ENCODE measurements around the gene RPF1. TPM values are rescaled to one million over a fixed set of nuclear protein-coding genes. Genes with fewer than 3 reads are reported as not detected.

The RPF1 gene
- total RNA-seq, 1 experiment from 2014 or later = 36.1 TPM

GRCh38 chr1:84510668-84511067 lies 31.6 kb downstream of the RPF1 start:
- H2BK15ac ChIP-seq (ENCODE audit: low read depth, low read length) = no peak overlapping the region
- Mint-ChIP-seq H3K9me3 (peaks cover 14% of the 10 kb centered on the region in 2 experiments; a peak in 3 of 5 replicates), H3K27ac (no peak overlapping the region), H3K4me1 (peaks cover 0 to 3% of the 10 kb centered on the region in 2 experiments; a peak in 1 of 4 replicates), H3K36me3 (ENCODE audit: insufficient read depth in 1 of 3, low read depth in 3 of 3) (peaks cover 5 to 11% (median 5%) of the 10 kb centered on the region in 3 experiments; a peak in 6 of 7 replicates), H3K4me3 (no peak overlapping the region), H3K27me3 (ENCODE audit: low read depth) (no peaks in the 10 kb centered on the region)
- no peak overlapping the region for H2BK120ac ChIP-seq (ENCODE audit: low read depth, low read length, poor library complexity, severe bottlenecking)
- no peak overlapping the region for H3K4ac ChIP-seq (ENCODE audit: low read depth, low read length)
- H2BK5ac ChIP-seq (ENCODE audit: insufficient read length, low read length) = no peak overlapping the region
- no peak overlapping the region for H3K56ac ChIP-seq (ENCODE audit: insufficient read length, low read depth, low read length)
- H3K4me1 ChIP-seq (ENCODE audit: insufficient read depth, low read length) = no peaks in the 10 kb centered on the region
- no peaks in the 10 kb centered on the region for H3K9me3 ChIP-seq (ENCODE audit: control insufficient read depth, low read depth, low read length)
- H3K79me1 ChIP-seq (ENCODE audit: insufficient read depth, low read depth, low read length, poor library complexity, severe bottlenecking) = no peaks in the 10 kb centered on the region
- H2AFZ ChIP-seq (ENCODE audit: low read length) = no peak overlapping the region
- no peak overlapping the region for H4K91ac ChIP-seq (ENCODE audit: insufficient read length, low read depth, low read length)
- H4K5ac ChIP-seq (ENCODE audit: insufficient read length, low read depth, low read length) = no peak overlapping the region
- H3K79me2 ChIP-seq (ENCODE audit: insufficient read depth, low read length) = no peaks in the 10 kb centered on the region
- DNase-seq = no peak
- no peak overlapping the region for H3K27ac ChIP-seq (ENCODE audit: insufficient read length, low read depth, low read length)
- H3K27me3 ChIP-seq (ENCODE audit: insufficient read depth, low read length) = no peaks in the 10 kb centered on the region
- H4K20me1 ChIP-seq (ENCODE audit: control insufficient read depth, insufficient read depth, insufficient read length) = no peaks in the 10 kb centered on the region
- H3T11ph ChIP-seq (ENCODE audit: low read length) = no peak overlapping the region
- peaks cover 4% of the 10 kb centered on the region for H3K23me2 ChIP-seq (ENCODE audit: insufficient read length, low read depth, low read length, poor library complexity, severe bottlenecking)
- no CpG with 5 or more reads among the region's 3 CpGs for WGBS (ENCODE audit: extremely low coverage, insufficient read length, low lambda C conversion rate)
- no peak overlapping the region for H2BK20ac ChIP-seq (ENCODE audit: low read depth, low read length, poor library complexity, severe bottlenecking)
- H3K9ac ChIP-seq (ENCODE audit: extremely low read depth, insufficient read length, low read length) = no peak overlapping the region
- no peak overlapping the region for H3K14ac ChIP-seq (ENCODE audit: insufficient read depth, low read length)
- no peak overlapping the region for H2AK5ac ChIP-seq (ENCODE audit: insufficient read length, low read length)
- TF ChIP-seq, protein P1, sequence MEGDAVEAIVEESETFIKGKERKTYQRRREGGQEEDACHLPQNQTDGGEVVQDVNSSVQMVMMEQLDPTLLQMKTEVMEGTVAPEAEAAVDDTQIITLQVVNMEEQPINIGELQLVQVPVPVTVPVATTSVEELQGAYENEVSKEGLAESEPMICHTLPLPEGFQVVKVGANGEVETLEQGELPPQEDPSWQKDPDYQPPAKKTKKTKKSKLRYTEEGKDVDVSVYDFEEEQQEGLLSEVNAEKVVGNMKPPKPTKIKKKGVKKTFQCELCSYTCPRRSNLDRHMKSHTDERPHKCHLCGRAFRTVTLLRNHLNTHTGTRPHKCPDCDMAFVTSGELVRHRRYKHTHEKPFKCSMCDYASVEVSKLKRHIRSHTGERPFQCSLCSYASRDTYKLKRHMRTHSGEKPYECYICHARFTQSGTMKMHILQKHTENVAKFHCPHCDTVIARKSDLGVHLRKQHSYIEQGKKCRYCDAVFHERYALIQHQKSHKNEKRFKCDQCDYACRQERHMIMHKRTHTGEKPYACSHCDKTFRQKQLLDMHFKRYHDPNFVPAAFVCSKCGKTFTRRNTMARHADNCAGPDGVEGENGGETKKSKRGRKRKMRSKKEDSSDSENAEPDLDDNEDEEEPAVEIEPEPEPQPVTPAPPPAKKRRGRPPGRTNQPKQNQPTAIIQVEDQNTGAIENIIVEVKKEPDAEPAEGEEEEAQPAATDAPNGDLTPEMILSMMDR (conservative IDR thresholded peaks at IDR 0.05) = no peak
- no peak overlapping the region for H2BK12ac ChIP-seq (ENCODE audit: insufficient read length, low read depth, low read length)
- H3K23ac ChIP-seq (ENCODE audit: insufficient read length, low read depth, low read length) = no peak overlapping the region
- no peak overlapping the region for H3K18ac ChIP-seq (ENCODE audit: insufficient read length, low read depth, low read length)
- H3K4me2 ChIP-seq (ENCODE audit: insufficient read depth, insufficient read length, low read length) = no peak overlapping the region
- no peak overlapping the region for H4K8ac ChIP-seq (replicated peaks; ENCODE audit: insufficient read length, low read depth, low read length)
